ENCODE data around the gene RAB33B. TPM values are rescaled to one million over a fixed set of nuclear protein-coding genes. Genes with fewer than 3 reads are reported as not detected.

RAB33B gene
- total and polyA plus RNA-seq, 9 of the 15 experiments (the other 6 are each of a cell fraction or from before 2014, with no cell fraction given) = 1.7 to 3.7 (median 3.0) TPM

DNA sequence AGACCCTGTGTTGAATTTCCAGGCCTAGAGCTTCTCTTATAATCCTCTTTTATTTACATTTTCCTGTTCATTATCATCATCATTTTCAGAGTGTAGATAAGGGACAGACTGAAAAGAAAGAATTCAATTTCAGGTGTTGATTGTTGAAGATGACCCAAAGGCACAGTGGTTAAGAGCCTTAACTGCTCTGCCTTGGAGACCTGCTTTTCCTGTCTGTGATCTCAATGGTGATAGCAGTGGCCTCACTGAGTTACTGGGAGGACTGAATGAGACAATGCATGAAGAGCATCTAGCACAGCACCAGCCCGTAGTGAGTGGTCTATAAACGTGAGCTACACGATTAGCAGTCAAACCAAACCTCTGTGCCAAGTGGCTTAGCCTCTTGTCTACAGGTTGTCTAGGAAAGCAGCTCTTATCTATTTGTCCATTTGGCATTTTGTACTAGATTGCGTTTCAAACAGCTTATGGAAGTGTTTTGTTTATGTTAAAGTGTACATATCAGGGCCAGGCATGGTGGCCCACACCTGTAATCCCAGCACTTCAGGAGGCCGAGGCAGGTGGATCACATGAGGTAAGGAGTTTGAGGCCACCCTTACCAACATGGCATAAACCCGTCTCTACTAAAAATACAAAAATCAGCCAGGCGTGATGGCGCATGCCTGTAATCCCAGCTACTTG is 60.6 kb downstream of the RAB33B start:
- DNase-seq (ENCODE audit: extremely low read depth in 1 of 4, low spot score in 3 of 4) (peak in 1 of 4 experiments; percentile 10), FAIRE-seq (no peak), ATAC-seq (no peak; the same call in 1 of the 3 replicates)
- peaks cover 0 to 8% of the 10 kb centered on the region in 2 experiments; a peak in 2 of 5 replicates for H3K27me3 ChIP-seq (ENCODE audit: control insufficient read depth in 2 of 2, insufficient read depth in 2 of 2, low read length in 2 of 2)
- no peak overlapping the region for H3K9ac ChIP-seq (ENCODE audit: insufficient read depth in 1 of 2, low read depth in 2 of 2, low read length in 2 of 2)
- WGBS (ENCODE audit: insufficient coverage, low coverage, missing lambda C conversion rate) = 17% methylated on average over 8 of the region's 8 CpGs
- intact Hi-C loops (cut with micrococcal nuclease) (no loop called here), in situ Hi-C loops (cut with MboI) (no loop called here)
- ChIA-PET CTCF (ENCODE audit: low intra/inter-chr PET ratio) (no interaction called here), POLR2A (interaction anchor here (0.7 to 1.1 kb wide), 2 partner anchors 10 to 145 kb away, joined by 3 read pairs; no protein-coding TSS in a partner anchor)
- no peaks in the 10 kb centered on the region for H3K36me3 ChIP-seq (ENCODE audit: control insufficient read depth, insufficient read depth, low read length)
- no peak overlapping the region for H2AFZ ChIP-seq (ENCODE audit: low read depth, low read length)
- H3K4me2 ChIP-seq (ENCODE audit: insufficient read depth, low read length) = no peak overlapping the region
- BruUV-seq (replicated peaks) = no TSS peak
- no peaks in the 10 kb centered on the region for H3K9me3 ChIP-seq (replicated peaks; ENCODE audit: control insufficient read depth, insufficient read depth, low read depth, low read length)
- H3K9me1 ChIP-seq (ENCODE audit: control insufficient read depth, insufficient read depth, low read length) = no peaks in the 10 kb centered on the region
- no peaks in the 10 kb centered on the region for H3K79me2 ChIP-seq (ENCODE audit: control insufficient read depth, insufficient read depth, low read length)
- H4K20me1 ChIP-seq (replicated peaks; ENCODE audit: control insufficient read depth, insufficient read depth, low read length) = 0 out of 2 replicates have a peak, but pooled peaks cover 1% of the 10 kb centered on the region
- H3K4me1 ChIP-seq (replicated peaks in 1 of 2; ENCODE audit: control insufficient read depth in 2 of 2, insufficient read depth in 2 of 2, low read length in 2 of 2) = no peaks in the 10 kb centered on the region; a peak in 2 of 5 replicates
- H3K27ac ChIP-seq (ENCODE audit: extremely low read depth, low read depth, low read length) = no peak overlapping the region
- H3K4me3 ChIP-seq = no peak overlapping the region
- TF ChIP-seq CBFA2T3 (IDR thresholded peaks at IDR 0.05) (peak; percentile 63), HMG20B (CRISPR knock-in tag; IDR thresholded peaks at IDR 0.05) (no peak), TCF3 (CRISPR knock-in tag; IDR thresholded peaks at IDR 0.05) (peak; percentile 46; the same call in 1 of the 2 replicates), FOXP1 (CRISPR knock-in tag; IDR thresholded peaks at IDR 0.05) (no peak), TEAD4 (IDR thresholded peaks at IDR 0.05; ENCODE audit: low read length) (peak; percentile 30; the same call in 1 of the 2 replicates), TEAD4 (CRISPR knock-in tag; IDR thresholded peaks at IDR 0.05; ENCODE audit: borderline replicate concordance) (no peak), ZEB2 (IDR thresholded peaks at IDR 0.05) (peak; percentile 16; the same call in 1 of the 2 replicates), ZNF830 (CRISPR knock-in tag; IDR thresholded peaks at IDR 0.05) (no peak), TAL1 (IDR thresholded peaks at IDR 0.05) (peak; percentile 52), HMGN3 (IDR thresholded peaks at IDR 0.05; ENCODE audit: borderline replicate concordance, extremely low read depth, insufficient read length, low read depth, low read length) (no peak)
- TF ChIP-seq, protein P1, sequence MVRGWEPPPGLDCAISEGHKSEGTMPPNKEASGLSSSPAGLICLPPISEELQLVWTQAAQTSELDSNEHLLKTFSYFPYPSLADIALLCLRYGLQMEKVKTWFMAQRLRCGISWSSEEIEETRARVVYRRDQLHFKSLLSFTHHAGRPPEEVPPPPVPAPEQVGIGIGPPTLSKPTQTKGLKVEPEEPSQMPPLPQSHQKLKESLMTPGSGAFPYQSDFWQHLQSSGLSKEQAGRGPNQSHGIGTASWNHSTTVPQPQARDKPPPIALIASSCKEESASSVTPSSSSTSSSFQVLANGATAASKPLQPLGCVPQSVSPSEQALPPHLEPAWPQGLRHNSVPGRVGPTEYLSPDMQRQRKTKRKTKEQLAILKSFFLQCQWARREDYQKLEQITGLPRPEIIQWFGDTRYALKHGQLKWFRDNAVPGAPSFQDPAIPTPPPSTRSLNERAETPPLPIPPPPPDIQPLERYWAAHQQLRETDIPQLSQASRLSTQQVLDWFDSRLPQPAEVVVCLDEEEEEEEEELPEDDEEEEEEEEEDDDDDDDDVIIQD (CRISPR knock-in tag; IDR thresholded peaks at IDR 0.05) = no peak
- TF ChIP-seq, protein P2, sequence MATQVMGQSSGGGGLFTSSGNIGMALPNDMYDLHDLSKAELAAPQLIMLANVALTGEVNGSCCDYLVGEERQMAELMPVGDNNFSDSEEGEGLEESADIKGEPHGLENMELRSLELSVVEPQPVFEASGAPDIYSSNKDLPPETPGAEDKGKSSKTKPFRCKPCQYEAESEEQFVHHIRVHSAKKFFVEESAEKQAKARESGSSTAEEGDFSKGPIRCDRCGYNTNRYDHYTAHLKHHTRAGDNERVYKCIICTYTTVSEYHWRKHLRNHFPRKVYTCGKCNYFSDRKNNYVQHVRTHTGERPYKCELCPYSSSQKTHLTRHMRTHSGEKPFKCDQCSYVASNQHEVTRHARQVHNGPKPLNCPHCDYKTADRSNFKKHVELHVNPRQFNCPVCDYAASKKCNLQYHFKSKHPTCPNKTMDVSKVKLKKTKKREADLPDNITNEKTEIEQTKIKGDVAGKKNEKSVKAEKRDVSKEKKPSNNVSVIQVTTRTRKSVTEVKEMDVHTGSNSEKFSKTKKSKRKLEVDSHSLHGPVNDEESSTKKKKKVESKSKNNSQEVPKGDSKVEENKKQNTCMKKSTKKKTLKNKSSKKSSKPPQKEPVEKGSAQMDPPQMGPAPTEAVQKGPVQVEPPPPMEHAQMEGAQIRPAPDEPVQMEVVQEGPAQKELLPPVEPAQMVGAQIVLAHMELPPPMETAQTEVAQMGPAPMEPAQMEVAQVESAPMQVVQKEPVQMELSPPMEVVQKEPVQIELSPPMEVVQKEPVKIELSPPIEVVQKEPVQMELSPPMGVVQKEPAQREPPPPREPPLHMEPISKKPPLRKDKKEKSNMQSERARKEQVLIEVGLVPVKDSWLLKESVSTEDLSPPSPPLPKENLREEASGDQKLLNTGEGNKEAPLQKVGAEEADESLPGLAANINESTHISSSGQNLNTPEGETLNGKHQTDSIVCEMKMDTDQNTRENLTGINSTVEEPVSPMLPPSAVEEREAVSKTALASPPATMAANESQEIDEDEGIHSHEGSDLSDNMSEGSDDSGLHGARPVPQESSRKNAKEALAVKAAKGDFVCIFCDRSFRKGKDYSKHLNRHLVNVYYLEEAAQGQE (IDR thresholded peaks at IDR 0.05; ENCODE audit: borderline replicate concordance) = no peak
- TF ChIP-seq, protein P2 (CRISPR knock-in tag; IDR thresholded peaks at IDR 0.05; ENCODE audit: low read depth) = no peak
- TF ChIP-seq, protein P3, sequence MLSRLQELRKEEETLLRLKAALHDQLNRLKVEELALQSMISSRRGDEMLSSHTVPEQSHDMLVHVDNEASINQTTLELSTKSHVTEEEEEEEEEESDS (CRISPR knock-in tag; IDR thresholded peaks at IDR 0.05) = no peak

All from K562 (cell line).